H1 (cell line): ENCODE measurements around the gene SMIM35. TPM values are rescaled to one million over a fixed set of nuclear protein-coding genes. Genes with fewer than 3 reads are reported as not detected.

Experiments used
- CTCF ChIA-PET: fragments of 300-600 bp; sonication (Branson Sonifier 250); formaldehyde crosslinking; loops from one replicate; lab custom pipeline; 2021; ENCODE audit not compliant: partially characterized antibody; lab: Charles Lee
- POLR2A ChIA-PET: fragments of 300-600 bp; sonication (Branson Sonifier 250); formaldehyde crosslinking; loops from one replicate; lab custom pipeline; 2021; ENCODE audit warnings: inconsistent platforms; ENCODE audit not compliant: partially characterized antibody; lab: Charles Lee
- DNase-seq, 2 experiments: peaks; one replicate each; pipeline versions ENCODE4 v3.0.0 to v3.0.0-alpha.2; 2010 to 2022; ENCODE audit warnings: low spot score in 2 of 2, low read depth in 1 of 2, mixed read lengths in 1 of 2
- FAIRE-seq: peaks from 2 replicates; lab custom pipeline; 2011; peaks lifted over from hg19 to GRCh38; lab: Jason Lieb, UNC
- H2AFZ ChIP-seq: 2 replicates; pipeline ENCODE4 v1.8.1; 2012; ENCODE audit warnings: low read length, inconsistent platforms
- H2AK5ac ChIP-seq: 2 replicates; pipeline ENCODE4 v1.6.1; 2013; ENCODE audit warnings: low read depth, low read length
- H2BK120ac ChIP-seq: replicated peaks from 2 replicates; pipeline ENCODE3; 2013; ENCODE audit warnings: low read depth, low read length, inconsistent platforms
- H2BK12ac ChIP-seq: 2 replicates; pipeline ENCODE4 v1.6.1; 2013; ENCODE audit warnings: low read depth, low read length
- H2BK15ac ChIP-seq: 2 replicates; pipeline ENCODE4 v1.6.1; 2013; ENCODE audit warnings: low read length
- H2BK20ac ChIP-seq: 2 replicates; pipeline ENCODE4 v1.6.1; 2013; ENCODE audit warnings: low read length
- H2BK5ac ChIP-seq: 2 replicates; pipeline ENCODE4 v1.6.1; 2013; ENCODE audit warnings: low read depth, low read length
- H3K14ac ChIP-seq: 2 replicates; pipeline ENCODE4 v1.6.1; 2013; ENCODE audit warnings: inconsistent platforms; ENCODE audit not compliant: insufficient read length
- H3K18ac ChIP-seq: 2 replicates; pipeline ENCODE4 v1.6.1; 2013; ENCODE audit warnings: low read length; ENCODE audit errors: extremely low read depth
- H3K23ac ChIP-seq: 2 replicates; pipeline ENCODE4 v1.6.1; 2013; ENCODE audit warnings: inconsistent platforms; ENCODE audit not compliant: insufficient read length
- H3K23me2 ChIP-seq: 2 replicates; pipeline ENCODE4 v1.6.1; 2013; ENCODE audit warnings: low read depth, low read length
- H3K27ac ChIP-seq: 2 replicates; pipeline ENCODE4 v1.6.1; 2011; ENCODE audit warnings: low read depth, low read length, inconsistent platforms
- H3K27me3 ChIP-seq, 4 experiments: replicated peaks in 1 of 4; 1 replicate in 1 of 4; 2 replicates in 3 of 4; pipeline versions ENCODE4 v1.6.1 to v1.8.1; 2011 to 2013; ENCODE audit warnings: low read length in 3 of 4, mild to moderate bottlenecking in 3 of 4, inconsistent platforms in 2 of 4, mixed read lengths in 2 of 4, moderate library complexity in 1 of 4; ENCODE audit not compliant: control insufficient read depth in 3 of 4, insufficient read depth in 3 of 4; ENCODE audit errors: extremely low read depth in 1 of 4
- H3K36me3 ChIP-seq, 4 experiments: 2 replicates each; pipeline versions ENCODE4 v1.6.1 to v1.8.1; 2011 to 2013; ENCODE audit warnings: mild to moderate bottlenecking in 4 of 4, low read length in 3 of 4, moderate library complexity in 2 of 4, control low read depth in 1 of 4, inconsistent platforms in 1 of 4; ENCODE audit not compliant: insufficient read depth in 4 of 4, control insufficient read depth in 2 of 4
- H3K4ac ChIP-seq: replicated peaks from 2 replicates; pipeline ENCODE3; 2013; ENCODE audit warnings: low read length, low read depth, mixed read lengths, inconsistent platforms; ENCODE audit not compliant: insufficient read length
- H3K4me1 ChIP-seq, 4 experiments: replicated peaks in 1 of 4; 1 replicate in 1 of 4; 2 replicates in 3 of 4; pipeline versions ENCODE4 v1.6.1 to v1.8.1; 2011 to 2013; ENCODE audit warnings: low read length in 3 of 4, inconsistent platforms in 2 of 4, mixed read lengths in 1 of 4; ENCODE audit not compliant: insufficient read depth in 4 of 4, control insufficient read depth in 3 of 4
- H3K4me2 ChIP-seq, 2 experiments: 2 replicates each; pipeline versions ENCODE4 v1.6.1 to v1.8.1; 2011 to 2013; ENCODE audit warnings: low read depth in 2 of 2, low read length in 2 of 2, control low read depth in 1 of 2, inconsistent platforms in 1 of 2, mild to moderate bottlenecking in 1 of 2; ENCODE audit not compliant: insufficient read depth in 1 of 2
- H3K4me3 ChIP-seq, 4 experiments: fragments of 200-600, 300-600 bp in 1 of 4; sonication (generic), shearing (Covaris generic), sonication (Bioruptor Twin) in 1 of 4; 2 replicates each; pipeline versions ENCODE4 v1.5.1 to v1.8.1; 2011 to 2016; ENCODE audit warnings: low read length in 4 of 4, low read depth in 3 of 4, control low read depth in 2 of 4, inconsistent platforms in 2 of 4, mild to moderate bottlenecking in 2 of 4, mixed read lengths in 1 of 4, moderate library complexity in 1 of 4; ENCODE audit not compliant: insufficient read depth in 2 of 4; ENCODE audit errors: extremely low read depth in 1 of 4
- H3K56ac ChIP-seq: replicated peaks from 2 replicates; pipeline ENCODE3; 2013; ENCODE audit warnings: low read depth, mild to moderate bottlenecking, mixed read lengths, low read length, inconsistent platforms; ENCODE audit not compliant: insufficient read length
- H3K79me1 ChIP-seq: 2 replicates; pipeline ENCODE4 v1.6.1; 2013; ENCODE audit warnings: low read depth, low read length, control low read depth
- H3K79me2 ChIP-seq, 2 experiments: 2 replicates each; pipeline versions ENCODE4 v1.6.1 to v1.8.1; 2012 to 2013; ENCODE audit warnings: low read length in 2 of 2, mild to moderate bottlenecking in 2 of 2, inconsistent platforms in 1 of 2; ENCODE audit not compliant: insufficient read depth in 2 of 2, control insufficient read depth in 1 of 2
- H3K9ac ChIP-seq, 4 experiments: replicated peaks in 1 of 4; 1 replicate in 1 of 4; 2 replicates in 3 of 4; pipeline versions ENCODE4 v1.6.1 to v1.8.1; 2011 to 2013; ENCODE audit warnings: low read depth in 3 of 4, low read length in 3 of 4, control low read depth in 2 of 4, mild to moderate bottlenecking in 2 of 4, moderate library complexity in 2 of 4, inconsistent platforms in 1 of 4; ENCODE audit errors: extremely low read depth in 1 of 4
- H3K9me3 ChIP-seq, 2 experiments: 2 replicates each; pipeline versions ENCODE4 v1.6.1 to v1.8.1; 2012 to 2013; ENCODE audit warnings: mild to moderate bottlenecking in 2 of 2, moderate library complexity in 2 of 2, control low read depth in 1 of 2, inconsistent platforms in 1 of 2, low read depth in 1 of 2, low read length in 1 of 2, mixed read lengths in 1 of 2; ENCODE audit not compliant: insufficient read depth in 2 of 2
- H4K20me1 ChIP-seq, 2 experiments: replicated peaks in 1 of 2; 2 replicates each; pipeline versions ENCODE3 to v1.8.1; 2011 to 2013; ENCODE audit warnings: inconsistent platforms in 2 of 2, low read length in 2 of 2, mild to moderate bottlenecking in 1 of 2; ENCODE audit not compliant: insufficient read depth in 2 of 2, control insufficient read depth in 1 of 2
- H4K5ac ChIP-seq: 2 replicates; pipeline ENCODE4 v1.6.1; 2013; ENCODE audit warnings: low read length, low read depth, mixed read lengths, inconsistent platforms; ENCODE audit not compliant: insufficient read length
- H4K8ac ChIP-seq: 2 replicates; pipeline ENCODE4 v1.8.0; 2013; ENCODE audit warnings: mild to moderate bottlenecking, moderate library complexity, low read length, inconsistent platforms; ENCODE audit not compliant: insufficient read depth; ENCODE audit errors: extremely low read depth
- H4K91ac ChIP-seq: replicated peaks from 2 replicates; pipeline ENCODE3; 2013; ENCODE audit warnings: low read length, mixed read lengths, inconsistent platforms; ENCODE audit not compliant: insufficient read length
- ATF3 ChIP-seq: IDR thresholded peaks from 2 replicates; pipeline ENCODE4 v1.6.1; 2011; ENCODE audit warnings: low read depth, mild to moderate bottlenecking, low read length; ENCODE audit not compliant: insufficient read depth
- CEBPB ChIP-seq: IDR thresholded peaks from 2 replicates; pipeline ENCODE4 v1.6.1; 2012; ENCODE audit warnings: low read depth, low read length
- CTBP2 ChIP-seq: IDR thresholded peaks from 2 replicates; pipeline ENCODE4 v1.7.0; 2011; ENCODE audit warnings: borderline replicate concordance, mild to moderate bottlenecking, moderate library complexity, mixed read lengths, low read length; ENCODE audit not compliant: insufficient read depth, insufficient read length
- MAX ChIP-seq: IDR thresholded peaks from 2 replicates; pipeline ENCODE4 v1.6.1; 2012; ENCODE audit warnings: inconsistent platforms
- NRF1 ChIP-seq: IDR thresholded peaks from 2 replicates; pipeline ENCODE4 v1.6.1; 2011; ENCODE audit warnings: mild to moderate bottlenecking, low read depth, low read length, improper control_type of control experiment
- SP1 ChIP-seq: IDR thresholded peaks from 2 replicates; pipeline ENCODE4 v1.6.1; 2011; ENCODE audit warnings: low read depth, low read length
- SRF ChIP-seq: IDR thresholded peaks from 2 replicates; pipeline ENCODE4 v1.6.1; 2011; ENCODE audit warnings: mild to moderate bottlenecking, low read depth, low read length, moderate library complexity
- TAF1 ChIP-seq: IDR thresholded peaks from 2 replicates; pipeline ENCODE4 v1.6.1; 2011; ENCODE audit warnings: mild to moderate bottlenecking, low read depth, low read length
- WGBS, 2 experiments: shearing (Covaris generic) in 1 of 2; methylation state at CpG; one replicate each; pipeline versions ENCODE4 v1.1.6 to v1.1.7; 2013 to 2015; ENCODE audit warnings: low lambda C conversion rate in 2 of 2, mixed read lengths in 2 of 2, inconsistent platforms in 1 of 2, low coverage in 1 of 2, missing lambda C conversion rate in 1 of 2; ENCODE audit not compliant: insufficient replicate concordance in 2 of 2, insufficient coverage in 1 of 2, insufficient read length in 1 of 2; ENCODE audit errors: extremely low coverage in 1 of 2, missing lambda C conversion rate in 1 of 2; 5-methylcytosine and 5-hydroxymethylcytosine counted together
- polyA plus RNA-seq, 7 experiments: library from polyadenylated mRNA; depleted of rRNA in 3 of 7; stranded (reverse) in 5 of 7; unstranded in 2 of 7; fragments of >200 nt in 5 of 7; fragments of 200-250 nt in 2 of 7; gene quantifications; 1 replicate in 5 of 7; 2 replicates in 1 of 7; 4 replicates in 1 of 7; pipeline versions ENCODE4 v1.2.1 to v1.2.3, GENCODE V29; 2011 to 2013; ENCODE audit warnings: missing spikeins in 2 of 7, mixed read lengths in 2 of 7
- total RNA-seq: library from RNA; stranded (reverse); fragmentation: NEBNext Ultra II Directional; extraction: Animal tissue kit (Norgen Biotek cat#: 25700); gene quantifications from 2 replicates; pipeline ENCODE4 v1.2.1, GENCODE V29; 2021
- TF ChIP-seq, protein P1 (sequence below): IDR thresholded peaks from 2 replicates; pipeline ENCODE4 v1.6.1; 2011; ENCODE audit warnings: low read length, improper control_type of control experiment

The SMIM35 gene
- total and polyA plus RNA-seq, 2 of the 8 experiments (the other 6 are each of a cell fraction or from before 2014, with no cell fraction given), result not detected

DNA sequence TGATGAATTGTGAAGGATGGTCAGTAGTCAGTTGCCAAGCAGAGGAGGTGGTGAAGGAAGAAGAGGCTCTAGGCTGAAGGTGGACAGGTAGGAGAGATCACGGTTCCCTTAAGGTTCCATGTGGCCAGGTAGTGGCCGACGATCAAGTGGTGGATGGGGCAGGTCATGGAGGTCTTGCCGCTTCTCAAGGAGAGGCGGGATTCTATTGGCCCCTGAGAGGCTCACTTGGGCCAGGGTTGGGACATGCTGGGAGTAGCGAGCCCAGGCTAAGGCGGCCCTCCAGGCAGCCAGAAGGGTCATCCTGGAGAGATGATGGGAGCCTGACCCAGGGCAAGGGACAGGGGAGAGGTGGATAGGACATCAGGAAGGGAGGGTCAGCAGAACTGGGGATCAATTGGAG, 30.8 kb downstream of the SMIM35 start:
- no peak overlapping the region for H2BK12ac ChIP-seq
- no peak overlapping the region for H2AFZ ChIP-seq
- H4K91ac ChIP-seq, result no peak overlapping the region
- H2BK20ac ChIP-seq, result no peak overlapping the region
- H2AK5ac ChIP-seq, result no peak overlapping the region
- no peaks in the 10 kb centered on the region for H3K79me1 ChIP-seq
- no peak overlapping the region for H3K9ac ChIP-seq
- H4K20me1 ChIP-seq, result no peaks in the 10 kb centered on the region
- POLR2A ChIA-PET, result no interaction called here
- no peaks in the 10 kb centered on the region for H3K9me3 ChIP-seq
- no peak for FAIRE-seq
- H2BK120ac ChIP-seq, result no peak overlapping the region
- H3K36me3 ChIP-seq, result no peaks in the 10 kb centered on the region
- no peak overlapping the region for H4K8ac ChIP-seq
- H3K56ac ChIP-seq, result no peak overlapping the region
- no peak overlapping the region for H3K27ac ChIP-seq
- H4K5ac ChIP-seq, result no peak overlapping the region
- no peak overlapping the region for H3K18ac ChIP-seq
- no peak for DNase-seq
- H3K23ac ChIP-seq, result no peak overlapping the region
- no peak overlapping the region for H2BK5ac ChIP-seq
- TF ChIP-seq NRF1 (no peak), SP1 (no peak), SRF (no peak), TAF1 (no peak), MAX (no peak), ATF3 (no peak), CTBP2 (no peak), CEBPB (no peak)
- TF ChIP-seq, protein P1, sequence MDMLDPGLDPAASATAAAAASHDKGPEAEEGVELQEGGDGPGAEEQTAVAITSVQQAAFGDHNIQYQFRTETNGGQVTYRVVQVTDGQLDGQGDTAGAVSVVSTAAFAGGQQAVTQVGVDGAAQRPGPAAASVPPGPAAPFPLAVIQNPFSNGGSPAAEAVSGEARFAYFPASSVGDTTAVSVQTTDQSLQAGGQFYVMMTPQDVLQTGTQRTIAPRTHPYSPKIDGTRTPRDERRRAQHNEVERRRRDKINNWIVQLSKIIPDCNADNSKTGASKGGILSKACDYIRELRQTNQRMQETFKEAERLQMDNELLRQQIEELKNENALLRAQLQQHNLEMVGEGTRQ, result no peak
- no peak overlapping the region for H3K14ac ChIP-seq
- H3K4me2 ChIP-seq, result no peak overlapping the region
- 90% methylated on average over 7 of the region's 7 CpGs; no CpG with 5 or more reads in 1 of the 2 experiments for WGBS, 2 experiments
- no peak overlapping the region for H2BK15ac ChIP-seq
- no peak overlapping the region for H3K4ac ChIP-seq
- CTCF ChIA-PET, result interaction anchor here (1.0 to 9.0 kb wide), 6 partner anchors 16 to 249 kb away, joined by 3 to 134 read pairs (median 24); no protein-coding TSS in a partner anchor
- 0 out of 2 replicates have a peak, but pooled peaks cover 2% of the 10 kb centered on the region for H3K23me2 ChIP-seq
- no peaks in the 10 kb centered on the region for H3K27me3 ChIP-seq
- no peaks in the 10 kb centered on the region for H3K79me2 ChIP-seq
- no peak overlapping the region for H3K4me3 ChIP-seq
- no peaks in the 10 kb centered on the region; a peak in 1 of 7 replicates for H3K4me1 ChIP-seq
